Pancreas (tissue), 10 donors: ENCODE measurements around the gene GATB. TPM values are rescaled to one million over a fixed set of nuclear protein-coding genes. Genes with fewer than 3 reads are reported as not detected.

Experiments used
- ATAC-seq, 4 donors: fragments of 200-7000 bp; cut with Tn5 transposase; one replicate each; pipeline versions ENCODE4 v1.8.0 to v1.9.1; 2020; ENCODE audit warnings: mild to moderate bottlenecking in 4 of 4, moderate library complexity in 4 of 4
- DNase-seq, 6 donors: peaks; one replicate each; pipeline ENCODE4 v3.0.0-alpha.2; 2020
- FAIRE-seq: peaks from 2 replicates; lab custom pipeline; 2012; peaks lifted over from hg19 to GRCh38; lab: Jason Lieb, UNC
- H3K27ac ChIP-seq, 4 donors: fragments of 200-600 bp; sonication (generic); 1 replicate in 3 of 4; 2 replicates in 1 of 4; pipeline versions ENCODE4 v1.5.0 to v1.8.0; 2020
- H3K27me3 ChIP-seq, 4 donors: fragments of 200-600 bp; one replicate each; pipeline ENCODE4 v1.8.0; 2021
- H3K36me3 ChIP-seq, 3 donors: fragments of 200-600 bp; sonication (generic) in 1 of 3; one replicate each; pipeline versions ENCODE4 v1.5.0 to v1.8.0; 2020 to 2021
- H3K4me1 ChIP-seq, 3 donors: fragments of 200-600 bp; one replicate each; pipeline ENCODE4 v1.8.0; 2021
- H3K4me3 ChIP-seq, 4 donors: fragments of 200-600 bp; sonication (generic) in 2 of 4; one replicate each; pipeline versions ENCODE4 v1.5.0 to v1.8.0; 2020 to 2021
- H3K9me3 ChIP-seq, 4 donors: fragments of 200-600 bp; one replicate each; pipeline ENCODE4 v1.8.0; 2021
- WGBS, 2 donors: extraction: QIAGEN DNeasy Blood & Tissue Kit; methylation state at CpG; one replicate each; pipeline ENCODE4 v1.1.7; 2013; 5-methylcytosine and 5-hydroxymethylcytosine counted together
- intact Hi-C, 3 donors: fragments of 100-400 bp; cut with DNase I; formaldehyde crosslinking; loops; one replicate each; pipeline versions ENCODE4 v1.11.1 to v1.14.2; 2022
- polyA plus RNA-seq, 2 donors: library from polyadenylated mRNA; stranded (reverse); fragments of 200-250 nt; gene quantifications; one replicate each; pipeline ENCODE4 v1.2.3, GENCODE V29; 2013
- total RNA-seq, 6 donors: library from RNA; stranded (reverse); fragmentation: NEBNext Ultra II Directional in 4 of 6; extraction: Animal tissue kit (Norgen Biotek cat#: 25700) in 4 of 6; gene quantifications; one replicate each; pipeline versions ENCODE4 v1.2.1 to v1.2.4, GENCODE V29; 2021 to 2023
- TF ChIP-seq, protein P1 (sequence below), 4 donors: fragments of 200-600 bp; sonication (generic) in 3 of 4; IDR thresholded peaks; one replicate each; pipeline versions ENCODE4 v1.5.0 to v1.8.0; 2021; ENCODE audit warnings: antibody characterized with exemption in 4 of 4
- donor health status: healthy with polysubstance abuse.
- donor health status: DM: no; HTN: no; CAD: no; lungs with moderate emphysema.
- donor health status: DM: no; HTN: no; CAD: no.
- donor health status: control.
- donor health status: control.
- donor health status: Bipolar disorder and iron deficiency.
- donor health status: DM: yes; HTN: yes; CAD: no.
- donor health status: DM: no; HTN: no; CAD: no.
- donor health status: DM: no; HTN: no; CAD: no.
- donor health status: DM: yes; HTN: yes; CAD: no.

The GATB gene
- total and polyA plus RNA-seq, 8 donors = 1.8 to 10.0 (median 6.5) TPM

DNA sequence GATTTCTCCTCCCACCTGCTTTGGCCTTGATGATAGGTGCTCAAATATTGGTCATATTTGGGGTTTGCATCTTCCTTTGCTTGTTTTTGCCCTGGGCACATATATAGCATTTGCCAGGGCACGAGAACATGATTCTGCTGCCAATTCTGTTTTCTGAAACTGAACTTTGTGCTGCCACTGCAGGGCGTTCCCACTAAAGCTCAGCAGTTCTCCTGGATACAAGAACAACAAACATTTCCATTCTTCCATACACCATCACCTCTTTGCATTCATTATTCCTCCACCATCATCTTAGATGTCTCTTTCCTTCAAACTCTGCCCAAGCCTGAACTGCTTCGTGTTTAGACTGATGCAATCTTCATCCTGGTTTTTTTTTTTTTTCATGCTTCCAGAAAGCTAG, 36.3 kb upstream of the GATB start:
- ATAC-seq (no peak), FAIRE-seq (no peak), DNase-seq (no peak)
- Histone ChIP-seq H3K27me3 (no peaks in the 10 kb centered on the region), H3K27ac (no peak overlapping the region), H3K9me3 (no peaks in the 10 kb centered on the region), H3K36me3 (no peaks in the 10 kb centered on the region), H3K4me1 (no peaks in the 10 kb centered on the region), H3K4me3 (no peak overlapping the region)
- 34 to 54% methylated on average over 3 of the region's 3 CpGs for WGBS, 2 donors
- intact Hi-C loops = no loop called here
- TF ChIP-seq, protein P1, sequence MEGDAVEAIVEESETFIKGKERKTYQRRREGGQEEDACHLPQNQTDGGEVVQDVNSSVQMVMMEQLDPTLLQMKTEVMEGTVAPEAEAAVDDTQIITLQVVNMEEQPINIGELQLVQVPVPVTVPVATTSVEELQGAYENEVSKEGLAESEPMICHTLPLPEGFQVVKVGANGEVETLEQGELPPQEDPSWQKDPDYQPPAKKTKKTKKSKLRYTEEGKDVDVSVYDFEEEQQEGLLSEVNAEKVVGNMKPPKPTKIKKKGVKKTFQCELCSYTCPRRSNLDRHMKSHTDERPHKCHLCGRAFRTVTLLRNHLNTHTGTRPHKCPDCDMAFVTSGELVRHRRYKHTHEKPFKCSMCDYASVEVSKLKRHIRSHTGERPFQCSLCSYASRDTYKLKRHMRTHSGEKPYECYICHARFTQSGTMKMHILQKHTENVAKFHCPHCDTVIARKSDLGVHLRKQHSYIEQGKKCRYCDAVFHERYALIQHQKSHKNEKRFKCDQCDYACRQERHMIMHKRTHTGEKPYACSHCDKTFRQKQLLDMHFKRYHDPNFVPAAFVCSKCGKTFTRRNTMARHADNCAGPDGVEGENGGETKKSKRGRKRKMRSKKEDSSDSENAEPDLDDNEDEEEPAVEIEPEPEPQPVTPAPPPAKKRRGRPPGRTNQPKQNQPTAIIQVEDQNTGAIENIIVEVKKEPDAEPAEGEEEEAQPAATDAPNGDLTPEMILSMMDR (IDR thresholded peaks at IDR 0.05) = no peak

DNA sequence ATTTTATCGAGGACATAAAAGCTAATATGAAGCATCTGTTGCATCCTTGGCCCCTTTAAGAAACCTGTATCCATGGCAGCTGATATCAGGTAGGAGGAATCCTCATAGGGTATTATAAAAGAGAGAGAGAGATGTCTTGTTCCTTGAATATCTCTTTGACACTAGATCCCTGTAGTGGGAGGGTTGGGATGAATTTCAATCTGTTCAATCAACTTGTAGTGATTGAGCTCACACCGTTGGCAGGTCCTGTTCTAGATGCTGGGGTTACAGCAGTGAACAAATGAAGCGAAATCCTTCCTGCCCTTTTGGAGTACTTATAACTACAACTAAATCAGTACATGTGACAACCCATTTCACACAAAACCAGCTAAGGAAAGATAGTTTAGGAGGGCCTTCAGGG, 35.3 kb upstream of the GATB start:
- TF ChIP-seq, protein P1 (IDR thresholded peaks at IDR 0.05) = no peak
- ATAC-seq = no peak
- Histone ChIP-seq H3K4me1 (no peaks in the 10 kb centered on the region), H3K27me3 (no peaks in the 10 kb centered on the region), H3K27ac (no peak overlapping the region), H3K9me3 (no peaks in the 10 kb centered on the region), H3K4me3 (no peak overlapping the region), H3K36me3 (no peaks in the 10 kb centered on the region)
- intact Hi-C loops = no loop called here
- WGBS, 2 donors = 62 to 70% methylated on average over 3 of the region's 3 CpGs
- no peak for FAIRE-seq
- DNase-seq = no peak

- Histone ChIP-seq H3K36me3 (no peaks in the 10 kb centered on the region), H3K4me3 (no peak overlapping the region), H3K9me3 (no peaks in the 10 kb centered on the region), H3K27ac (no peak overlapping the region), H3K4me1 (no peaks in the 10 kb centered on the region), H3K27me3 (peaks cover 0 to 3% (median 0%) of the 10 kb centered on the region in 4 donors)
- FAIRE-seq (no peak), ATAC-seq (no peak), DNase-seq (no peak)
- intact Hi-C loops = no loop called here
- WGBS, 2 donors = 70 to 71% methylated on average over 4 of the region's 4 CpGs
- TF ChIP-seq, protein P1 (IDR thresholded peaks at IDR 0.05) = no peak
These were observed 32.2 kb upstream of the GATB start for GRCh38 chr4:151792995-151793394.

GRCh38 chr4:151792530-151792929, 31.7 kb upstream of the GATB start:
- peaks cover 0 to 3% (median 0%) of the 10 kb centered on the region in 4 donors for H3K27me3 ChIP-seq
- 55 to 68% methylated on average over 4 of the region's 4 CpGs for WGBS, 2 donors
- no peaks in the 10 kb centered on the region for H3K36me3 ChIP-seq
- no peaks in the 10 kb centered on the region for H3K9me3 ChIP-seq
- TF ChIP-seq, protein P1 (IDR thresholded peaks at IDR 0.05) = no peak
- no peak overlapping the region for H3K4me3 ChIP-seq
- DNase-seq = no peak
- no peak for ATAC-seq
- FAIRE-seq = no peak
- H3K27ac ChIP-seq = no peak overlapping the region
- H3K4me1 ChIP-seq = no peaks in the 10 kb centered on the region
- intact Hi-C loops = no loop called here

DNA sequence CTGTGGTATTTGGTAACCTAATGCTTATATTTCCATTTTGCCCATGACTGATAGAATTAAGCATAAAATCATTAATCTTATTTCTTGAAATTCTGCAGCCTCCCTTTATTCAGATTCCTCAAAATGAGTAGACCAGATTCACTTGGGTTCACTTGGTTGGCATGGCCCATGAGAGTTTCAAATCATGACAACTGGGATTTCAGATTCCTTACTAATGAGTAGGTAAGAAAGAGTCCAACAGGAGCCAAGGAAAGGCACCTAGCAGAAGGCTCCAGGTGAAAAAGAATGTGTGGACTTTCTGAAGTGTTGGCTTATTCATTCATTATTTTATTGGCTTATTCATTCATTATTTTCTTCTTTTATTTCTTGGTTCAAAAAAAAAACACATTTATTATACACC, 27.2 kb upstream of the GATB start:
- ATAC-seq = no peak
- Histone ChIP-seq H3K4me1 (no peaks in the 10 kb centered on the region), H3K27me3 (peaks cover 0 to 3% (median 0%) of the 10 kb centered on the region in 4 donors), H3K36me3 (no peaks in the 10 kb centered on the region), H3K27ac (no peak overlapping the region), H3K4me3 (no peak overlapping the region), H3K9me3 (no peaks in the 10 kb centered on the region)
- DNase-seq = no peak
- TF ChIP-seq, protein P1 (IDR thresholded peaks at IDR 0.05) = no peak
- no peak for FAIRE-seq
- intact Hi-C loops = no loop called here
